Measurements from ENCODE around the gene RBM47. TPM values are rescaled to one million over a fixed set of nuclear protein-coding genes. Genes with fewer than 3 reads are reported as not detected.

Gene RBM47
- total RNA-seq, 2 experiments from 2014 or later, result 0.27 to 0.92 TPM

- Histone ChIP-seq H3K4me1 (ENCODE audit: insufficient read depth, low read length) (no peaks in the 10 kb centered on the region), H3K27ac (ENCODE audit: low read depth in 1 of 2, low read length in 2 of 2) (no peak overlapping the region), H3K9me3 (ENCODE audit: control insufficient read depth in 1 of 2, insufficient read depth in 1 of 2, low read length in 2 of 2) (no peaks in the 10 kb centered on the region), H3K27me3 (ENCODE audit: control insufficient read depth in 1 of 2, insufficient read depth in 2 of 2, low read length in 2 of 2) (no peaks in the 10 kb centered on the region), H3K36me3 (ENCODE audit: insufficient read depth, low read length) (no peaks in the 10 kb centered on the region), H3K4me3 (ENCODE audit: low read length) (no peak overlapping the region)
- no peaks in the 10 kb centered on the region for H3K36me3 Mint-ChIP-seq (ENCODE audit: low read depth)
- ChIA-PET POLR2A (no interaction called here), CTCF (interaction anchor here (0.6 kb wide), 1 partner anchor 229 kb away, joined by 4 read pairs; no protein-coding TSS in a partner anchor)
- H3K9me3 Mint-ChIP-seq, result no peaks in the 10 kb centered on the region
- no peaks in the 10 kb centered on the region for H3K27me3 Mint-ChIP-seq
- intact Hi-C loops (cut with DNase I, micrococcal nuclease), result no loop called here
- no peak for TF ChIP-seq CTCF (IDR thresholded peaks at IDR 0.05)
- DNase-seq (no peak), ATAC-seq (ENCODE audit: poor library complexity) (no peak)
- H3K4me3 Mint-ChIP-seq, result no peak overlapping the region
- no peaks in the 10 kb centered on the region for H3K4me1 Mint-ChIP-seq (ENCODE audit: low read depth)
- H3K27ac Mint-ChIP-seq, result no peak overlapping the region
Measured at GRCh38 chr4:40378619-40379018, 251.0 kb downstream of the RBM47 start.

DNA sequence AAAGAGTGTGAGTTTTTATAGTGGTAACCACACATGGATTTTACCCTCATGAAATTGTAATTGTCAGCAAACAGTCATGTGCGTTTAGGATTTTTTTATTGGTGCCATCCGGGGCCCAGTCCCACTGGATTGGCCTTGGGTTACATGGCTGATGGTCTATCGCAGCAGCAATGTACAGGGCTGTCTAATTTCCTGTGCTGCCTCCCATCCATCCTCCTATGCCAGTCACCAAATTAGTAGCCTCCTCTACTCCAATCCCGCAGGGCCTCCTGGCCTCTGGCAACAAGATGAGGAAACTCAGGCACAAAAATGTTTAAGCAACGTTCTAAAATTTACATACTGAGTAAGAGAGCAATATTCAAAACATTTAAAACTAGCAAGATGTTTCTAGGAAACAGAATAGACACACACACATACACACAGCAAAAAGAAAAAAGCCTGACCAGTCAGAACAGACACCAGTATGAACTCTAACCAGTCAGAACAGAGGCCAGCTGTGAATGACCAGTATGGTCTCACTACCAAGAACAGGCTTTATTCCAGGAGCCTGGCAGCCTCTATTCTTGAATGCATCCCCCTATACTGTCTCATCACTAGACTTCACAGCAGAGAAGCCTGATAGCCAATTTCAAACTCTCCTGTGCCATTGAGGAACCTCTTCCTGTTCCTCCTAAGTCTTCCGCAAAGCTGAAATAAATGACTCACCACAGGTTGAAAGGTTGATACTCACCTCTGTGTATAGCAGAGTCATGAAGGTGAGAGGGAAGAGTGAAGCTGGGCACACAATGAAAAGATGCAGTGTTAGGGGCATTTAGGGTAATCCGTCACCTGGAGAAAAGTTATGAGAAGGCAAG, 251.9 kb downstream of the RBM47 start:
- POLR2A ChIA-PET, result no interaction called here

GRCh38 chr4:40375620-40376019, 254.0 kb downstream of the RBM47 start:
- TF ChIP-seq CTCF (IDR thresholded peaks at IDR 0.05), result no peak
- Histone ChIP-seq H3K4me3 (ENCODE audit: low read length) (no peak overlapping the region), H3K27me3 (ENCODE audit: control insufficient read depth in 1 of 2, insufficient read depth in 2 of 2, low read length in 2 of 2) (no peaks in the 10 kb centered on the region), H3K27ac (ENCODE audit: low read depth in 1 of 2, low read length in 2 of 2) (no peak overlapping the region), H3K9me3 (ENCODE audit: control insufficient read depth in 1 of 2, insufficient read depth in 1 of 2, low read length in 2 of 2) (no peaks in the 10 kb centered on the region), H3K4me1 (ENCODE audit: insufficient read depth, low read length) (no peaks in the 10 kb centered on the region), H3K36me3 (ENCODE audit: insufficient read depth, low read length) (no peaks in the 10 kb centered on the region)
- ChIA-PET CTCF (no interaction called here), POLR2A (no interaction called here)
- no peak for DNase-seq
- no peak overlapping the region for H3K4me3 Mint-ChIP-seq
- H3K27me3 Mint-ChIP-seq, result no peaks in the 10 kb centered on the region
- no peaks in the 10 kb centered on the region for H3K4me1 Mint-ChIP-seq (ENCODE audit: low read depth)
- ATAC-seq (ENCODE audit: poor library complexity), result no peak
- H3K36me3 Mint-ChIP-seq (ENCODE audit: low read depth), result no peaks in the 10 kb centered on the region
- no peak overlapping the region for H3K27ac Mint-ChIP-seq
- H3K9me3 Mint-ChIP-seq, result no peaks in the 10 kb centered on the region
- intact Hi-C loops (cut with DNase I, micrococcal nuclease), result no loop called here

More for the DNA sequence above, 251.9 kb downstream of the RBM47 start:
- no peak overlapping the region for H3K4me3 Mint-ChIP-seq
- TF ChIP-seq CTCF (IDR thresholded peaks at IDR 0.05), result no peak
- no peaks in the 10 kb centered on the region for H3K27me3 Mint-ChIP-seq
- intact Hi-C loops (cut with DNase I, micrococcal nuclease), result no loop called here
- Histone ChIP-seq H3K36me3 (ENCODE audit: insufficient read depth, low read length) (no peaks in the 10 kb centered on the region), H3K9me3 (ENCODE audit: control insufficient read depth in 1 of 2, insufficient read depth in 1 of 2, low read length in 2 of 2) (no peaks in the 10 kb centered on the region), H3K27ac (ENCODE audit: low read depth in 1 of 2, low read length in 2 of 2) (no peak overlapping the region), H3K4me3 (ENCODE audit: low read length) (no peak overlapping the region), H3K4me1 (ENCODE audit: insufficient read depth, low read length) (no peaks in the 10 kb centered on the region), H3K27me3 (ENCODE audit: control insufficient read depth in 1 of 2, insufficient read depth in 2 of 2, low read length in 2 of 2) (no peaks in the 10 kb centered on the region)
- DNase-seq, result no peak
- CTCF ChIA-PET, result interaction anchor here (0.6 kb wide), 1 partner anchor 228 kb away, joined by 4 read pairs; no protein-coding TSS in a partner anchor
- H3K4me1 Mint-ChIP-seq (ENCODE audit: low read depth), result no peaks in the 10 kb centered on the region
- H3K27ac Mint-ChIP-seq, result no peak overlapping the region
- H3K36me3 Mint-ChIP-seq (ENCODE audit: low read depth), result no peaks in the 10 kb centered on the region
- H3K9me3 Mint-ChIP-seq, result no peaks in the 10 kb centered on the region
- no peak for ATAC-seq (ENCODE audit: poor library complexity)

Data from CD4-positive, alpha-beta T cell (primary cell).